ENCODE data around the gene PDE2A.

The PDE2A gene

GRCh38 chr11:72634016-72634415, 40.2 kb downstream of the PDE2A start:
- no peak for DNase-seq

- no peak for DNase-seq
These were observed 41.2 kb downstream of the PDE2A start for GRCh38 chr11:72633068-72633467.

GRCh38 chr11:72631806-72632731, 42.2 kb downstream of the PDE2A start:
- no peak for DNase-seq

- no peak for DNase-seq
These were observed 43.9 kb downstream of the PDE2A start for GRCh38 chr11:72630104-72630852.

GRCh38 chr11:72629266-72629665, 45.0 kb downstream of the PDE2A start:
- DNase-seq, result no peak

- no peak for DNase-seq
These were observed 46.5 kb downstream of the PDE2A start for GRCh38 chr11:72627594-72628281.

GRCh38 chr11:72626414-72626936, 47.7 kb downstream of the PDE2A start:
- no peak for DNase-seq

GRCh38 chr11:72625691-72626413, 48.4 kb downstream of the PDE2A start:
- no peak for DNase-seq

- DNase-seq, result no peak
These were observed 49.6 kb downstream of the PDE2A start for GRCh38 chr11:72624496-72625201.

GRCh38 chr11:72623052-72623451, 51.2 kb downstream of the PDE2A start:
- DNase-seq, result no peak

GRCh38 chr11:72621008-72621610, 53.1 kb downstream of the PDE2A start:
- no peak for DNase-seq

GRCh38 chr11:72618803-72619202, 55.4 kb downstream of the PDE2A start:
- no peak for DNase-seq

GRCh38 chr11:72617080-72617762, 57.0 kb downstream of the PDE2A start:
- DNase-seq, result no peak

GRCh38 chr11:72616655-72617054, 57.6 kb downstream of the PDE2A start:
- no peak for DNase-seq

GRCh38 chr11:72615329-72615728, 58.9 kb downstream of the PDE2A start:
- DNase-seq, result no peak

- DNase-seq, result no peak
These were observed 59.8 kb downstream of the PDE2A start for GRCh38 chr11:72614381-72614780.

- no peak for DNase-seq
These were observed 60.2 kb downstream of the PDE2A start for GRCh38 chr11:72613977-72614376.

GRCh38 chr11:72613450-72613849, 60.8 kb downstream of the PDE2A start:
- no peak for DNase-seq

- no peak for DNase-seq
These were observed 64.7 kb downstream of the PDE2A start for GRCh38 chr11:72609476-72609875.

- no peak for DNase-seq
These were observed 65.2 kb downstream of the PDE2A start for GRCh38 chr11:72609045-72609444.

GRCh38 chr11:72607496-72607895, 66.7 kb downstream of the PDE2A start:
- DNase-seq, result no peak
